IMR-90 (cell line): Measurements from ENCODE around the gene DDX10.

Experiments
- CHD1 ChIP-seq: IDR thresholded peaks from 2 replicates; pipeline ENCODE4 v1.6.1; 2012; ENCODE audit warnings: low read depth, low read length, improper control_type of control experiment
- CTCF ChIP-seq: conservative IDR thresholded peaks from 2 replicates; pipeline ENCODE4 v1.5.1; 2012; ENCODE audit warnings: mild to moderate bottlenecking, low read depth, low read length, improper control_type of control experiment
- POLR2A ChIP-seq: IDR thresholded peaks from 2 replicates; pipeline ENCODE4 v1.6.1; 2012; ENCODE audit warnings: mild to moderate bottlenecking, low read depth, low read length
- RFX5 ChIP-seq: IDR thresholded peaks from 2 replicates; pipeline ENCODE4 v1.8.0; 2012; ENCODE audit warnings: low read depth, mild to moderate bottlenecking, low read length, moderate library complexity

DNA sequence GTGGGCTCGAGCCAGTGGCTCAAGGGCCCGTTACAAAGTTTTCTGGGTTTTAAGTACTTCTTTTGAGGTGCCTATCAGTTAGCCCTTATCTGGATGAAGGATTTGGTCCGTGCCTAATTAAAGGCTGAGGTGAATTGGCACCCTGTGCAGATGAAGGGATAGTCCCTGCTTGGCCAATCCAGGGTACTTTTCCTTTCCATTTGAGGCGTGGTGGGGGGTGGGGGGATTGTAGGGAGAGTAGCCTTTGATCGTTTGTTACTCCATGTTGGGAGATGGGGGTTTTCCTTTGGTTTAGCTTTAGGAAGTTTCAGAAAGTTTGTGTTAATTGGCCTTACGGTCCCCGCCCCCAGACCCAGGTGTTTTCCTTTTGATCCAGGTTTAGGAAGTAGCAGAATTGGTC, 170.8 kb downstream of the DDX10 start:
- TF ChIP-seq RFX5: no peak
- TF ChIP-seq CTCF: no peak
- TF ChIP-seq CHD1: no peak
- no peak for TF ChIP-seq POLR2A
